GM19452 (cell line): ENCODE data around the gene IL17A.

Experiments
- ATAC-seq: cut with Tn5 transposase; IDR thresholded peaks from one replicate; pipeline ENCODE4 v1.9.1; 2021; ENCODE audit not compliant: unreplicated experiment

Gene IL17A

GRCh38 chr6:52210227-52210626 is 24.1 kb downstream of the IL17A start:
- ATAC-seq = peak; percentile 81

- ATAC-seq = no peak
These were observed 27.0 kb downstream of the IL17A start for GRCh38 chr6:52213127-52213526.

GRCh38 chr6:52215787-52216186 is 29.6 kb downstream of the IL17A start:
- no peak for ATAC-seq

- no peak for ATAC-seq
These were observed 30.9 kb downstream of the IL17A start for GRCh38 chr6:52216932-52217575.

- no peak for ATAC-seq
These were observed 31.6 kb downstream of the IL17A start for GRCh38 chr6:52217761-52218160.

- peak; percentile 89 for ATAC-seq
These were observed 35.1 kb downstream of the IL17A start for GRCh38 chr6:52221302-52221701.

- peak; percentile 99 for ATAC-seq
These were observed 41.3 kb downstream of the IL17A start for GRCh38 chr6:52227495-52227894.

GRCh38 chr6:52230685-52231084 is 44.5 kb downstream of the IL17A start:
- ATAC-seq = no peak

GRCh38 chr6:52231406-52232127 is 45.4 kb downstream of the IL17A start:
- ATAC-seq = no peak

GRCh38 chr6:52233005-52233404 is 46.8 kb downstream of the IL17A start:
- ATAC-seq = no peak

GRCh38 chr6:52233975-52234823 is 48.0 kb downstream of the IL17A start:
- ATAC-seq = peak; percentile 63
